ENCODE measurements around the gene ALDH3A2.
A peak's percentile ranks its signal among the peaks of the same experiment; 100 is the strongest.

The ALDH3A2 gene

DNA sequence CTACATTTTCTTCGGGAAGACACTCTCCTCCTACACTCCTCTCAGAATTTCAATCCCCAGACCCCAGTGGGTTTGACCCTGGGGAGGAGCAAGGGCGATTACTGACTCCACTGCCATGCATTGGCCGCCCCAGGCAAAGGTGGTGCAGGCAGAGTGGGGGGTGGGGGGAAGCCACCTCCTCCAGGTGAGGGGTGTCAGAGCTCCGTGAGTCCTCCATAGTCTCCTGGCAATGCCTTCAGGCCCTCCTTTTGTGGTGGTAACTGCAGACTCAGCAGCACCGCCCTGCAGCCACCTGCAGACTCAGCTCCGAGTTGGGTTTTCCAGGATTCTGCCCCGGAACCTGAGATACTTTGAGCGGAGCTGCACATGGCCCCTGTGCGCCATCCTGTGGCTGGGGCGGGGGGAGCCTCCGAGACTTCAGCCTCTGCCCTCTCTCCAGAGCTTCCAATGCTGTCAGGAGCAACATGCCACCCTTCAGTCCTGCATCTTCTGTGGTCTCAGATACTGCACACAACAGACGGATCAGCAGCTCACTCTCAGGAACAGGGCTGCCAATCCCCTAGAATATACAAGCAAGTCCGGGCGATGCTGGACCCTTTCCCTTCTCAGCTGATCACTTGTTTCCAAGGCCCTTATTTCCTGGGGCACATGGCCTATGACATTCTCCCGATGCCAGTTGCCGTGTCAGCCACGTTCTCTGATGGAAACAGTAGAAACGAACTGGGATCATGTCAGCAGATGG is 70.2 kb downstream of the ALDH3A2 start:
- TF ChIP-seq, protein P1, sequence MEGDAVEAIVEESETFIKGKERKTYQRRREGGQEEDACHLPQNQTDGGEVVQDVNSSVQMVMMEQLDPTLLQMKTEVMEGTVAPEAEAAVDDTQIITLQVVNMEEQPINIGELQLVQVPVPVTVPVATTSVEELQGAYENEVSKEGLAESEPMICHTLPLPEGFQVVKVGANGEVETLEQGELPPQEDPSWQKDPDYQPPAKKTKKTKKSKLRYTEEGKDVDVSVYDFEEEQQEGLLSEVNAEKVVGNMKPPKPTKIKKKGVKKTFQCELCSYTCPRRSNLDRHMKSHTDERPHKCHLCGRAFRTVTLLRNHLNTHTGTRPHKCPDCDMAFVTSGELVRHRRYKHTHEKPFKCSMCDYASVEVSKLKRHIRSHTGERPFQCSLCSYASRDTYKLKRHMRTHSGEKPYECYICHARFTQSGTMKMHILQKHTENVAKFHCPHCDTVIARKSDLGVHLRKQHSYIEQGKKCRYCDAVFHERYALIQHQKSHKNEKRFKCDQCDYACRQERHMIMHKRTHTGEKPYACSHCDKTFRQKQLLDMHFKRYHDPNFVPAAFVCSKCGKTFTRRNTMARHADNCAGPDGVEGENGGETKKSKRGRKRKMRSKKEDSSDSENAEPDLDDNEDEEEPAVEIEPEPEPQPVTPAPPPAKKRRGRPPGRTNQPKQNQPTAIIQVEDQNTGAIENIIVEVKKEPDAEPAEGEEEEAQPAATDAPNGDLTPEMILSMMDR (IDR thresholded peaks at IDR 0.05; ENCODE audit: low read depth, low read length), result no peak
- DNase-seq (ENCODE audit: low read depth in 2 of 2), result no peak
- H3K4me3 ChIP-seq (replicated peaks in 1 of 2; ENCODE audit: low read depth in 2 of 2, low read length in 2 of 2), result no peak overlapping the region

GRCh38 chr17:19719355-19720209 is 71.0 kb downstream of the ALDH3A2 start:
- TF ChIP-seq, protein P1 (IDR thresholded peaks at IDR 0.05; ENCODE audit: low read depth, low read length), result no peak
- H3K4me3 ChIP-seq (replicated peaks in 1 of 2; ENCODE audit: low read depth in 2 of 2, low read length in 2 of 2), result no peak overlapping the region
- DNase-seq (ENCODE audit: low read depth in 2 of 2), result no peak

- H3K4me3 ChIP-seq (replicated peaks in 1 of 2; ENCODE audit: low read depth in 2 of 2, low read length in 2 of 2), result no peak overlapping the region
- DNase-seq (ENCODE audit: low read depth in 2 of 2), result no peak
- TF ChIP-seq, protein P1 (IDR thresholded peaks at IDR 0.05; ENCODE audit: low read depth, low read length), result no peak
These were observed 71.6 kb downstream of the ALDH3A2 start for GRCh38 chr17:19720210-19720475.

- TF ChIP-seq, protein P1 (IDR thresholded peaks at IDR 0.05; ENCODE audit: low read depth, low read length), result no peak
- DNase-seq (ENCODE audit: low read depth in 2 of 2), result no peak
- H3K4me3 ChIP-seq (replicated peaks in 1 of 2; ENCODE audit: low read depth in 2 of 2, low read length in 2 of 2), result no peak overlapping the region
These were observed 72.3 kb downstream of the ALDH3A2 start for GRCh38 chr17:19720631-19721426.

DNA sequence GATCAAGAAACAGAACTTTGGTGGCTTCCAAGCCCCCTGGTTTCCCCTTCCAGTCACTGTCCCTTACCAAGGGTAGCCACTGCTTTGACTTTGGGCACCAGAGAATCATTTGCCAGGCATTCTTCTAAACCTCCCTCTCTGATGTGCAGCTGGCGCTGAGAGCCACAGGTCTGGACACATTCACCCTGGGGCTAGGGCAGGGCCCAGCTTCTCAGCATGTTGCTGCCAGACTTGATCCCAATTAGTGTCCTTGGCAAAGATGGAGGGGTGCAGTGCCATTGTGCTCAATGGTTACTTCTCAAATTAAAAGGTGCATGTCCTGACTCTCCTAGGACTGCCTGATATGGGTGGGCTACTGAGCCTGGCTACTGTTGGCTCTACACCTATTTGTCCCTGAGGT is 75.4 kb downstream of the ALDH3A2 start:
- no peak for DNase-seq (ENCODE audit: low read depth in 2 of 2)
- TF ChIP-seq, protein P1 (IDR thresholded peaks at IDR 0.05; ENCODE audit: low read depth, low read length), result no peak
- H3K4me3 ChIP-seq (replicated peaks in 1 of 2; ENCODE audit: low read depth in 2 of 2, low read length in 2 of 2), result no peak overlapping the region

GRCh38 chr17:19724501-19725420 is 76.2 kb downstream of the ALDH3A2 start:
- H3K4me3 ChIP-seq (replicated peaks in 1 of 2; ENCODE audit: low read depth in 2 of 2, low read length in 2 of 2), result no peak overlapping the region
- TF ChIP-seq, protein P1 (IDR thresholded peaks at IDR 0.05; ENCODE audit: low read depth, low read length), result no peak
- DNase-seq (ENCODE audit: low read depth in 2 of 2), result peak in 1 of 2 donors; percentile 44
